Measurements from ENCODE around the gene IGF2BP1. TPM values are rescaled to one million over a fixed set of nuclear protein-coding genes. Genes with fewer than 3 reads are reported as not detected.

The IGF2BP1 gene
- polyA plus RNA-seq, result 13.0 and 13.9 TPM in 2 replicates
- polyA minus RNA-seq, result 33.8 and 40.7 TPM in 2 replicates

GRCh38 chr17:48997103-48997826 is at the start of gene IGF2BP1:
Gene IGF2BP1 (plus strand): TSS chr17:48997385. CDS start chr17:48997746, 361 bp downstream.
- Histone ChIP-seq H2AFZ (ENCODE audit: low read depth, low read length) (peak within 1 kb of the TSS; percentile 80), H4K20me1 (ENCODE audit: insufficient read depth) (peaks cover 3% of the 10 kb centered on the region), H3K27ac (ENCODE audit: low read length) (peak within 1 kb of the TSS; percentile 95), H3K79me2 (replicated peaks; ENCODE audit: insufficient read depth, low read length) (peaks cover 58% of the 10 kb centered on the region), H3K9me3 (ENCODE audit: low read length) (no peaks in the 10 kb centered on the region), H3K4me3 (ENCODE audit: low read length) (peak within 1 kb of the TSS; percentile 92), H3K9me2 (ENCODE audit: insufficient read depth, low read length) (no peaks in the 10 kb centered on the region), H3F3A (ENCODE audit: insufficient read depth, low read length, poor library complexity, severe bottlenecking) (peaks cover 2% of the 10 kb centered on the region), H3K27me3 (ENCODE audit: insufficient read depth, low read depth, low read length) (no peaks in the 10 kb centered on the region), H3K9ac (ENCODE audit: low read length) (peak within 1 kb of the TSS; percentile 93), H3K36me3 (ENCODE audit: insufficient read depth, low read length) (no peaks in the 10 kb centered on the region), H3K4me2 (ENCODE audit: low read length) (peak within 1 kb of the TSS; percentile 77)
- TF ChIP-seq SMC3 (conservative IDR thresholded peaks at IDR 0.05; ENCODE audit: poor library complexity) (no peak), POLR2AphosphoS5 (IDR thresholded peaks at IDR 0.05) (peak; percentile 52), CTCF (IDR thresholded peaks at IDR 0.05; ENCODE audit: poor library complexity, severe bottlenecking) (no peak), MXI1 (conservative IDR thresholded peaks at IDR 0.05; ENCODE audit: poor library complexity, severe bottlenecking) (peak; percentile 60), EP300 (conservative IDR thresholded peaks at IDR 0.05; ENCODE audit: poor library complexity, severe bottlenecking) (no peak)

GRCh38 chr17:48951572-48951971 is 45.6 kb upstream of the IGF2BP1 start:
- H3F3A ChIP-seq (ENCODE audit: insufficient read depth, low read length, poor library complexity, severe bottlenecking), result no peaks in the 10 kb centered on the region
- no peak overlapping the region for H2AFZ ChIP-seq (ENCODE audit: low read depth, low read length)
- no peak for TF ChIP-seq RAD21 (conservative IDR thresholded peaks at IDR 0.05)
- no peak for TF ChIP-seq EZH2 (IDR thresholded peaks at IDR 0.05; ENCODE audit: borderline replicate concordance, insufficient read depth, low read length, poor library complexity, severe bottlenecking)
- TF ChIP-seq SMC3 (conservative IDR thresholded peaks at IDR 0.05; ENCODE audit: poor library complexity), result no peak
- TF ChIP-seq CTCF (IDR thresholded peaks at IDR 0.05; ENCODE audit: poor library complexity, severe bottlenecking), result no peak
- no peak for TF ChIP-seq REST (IDR thresholded peaks at IDR 0.05; ENCODE audit: borderline replicate concordance)
- TF ChIP-seq EP300 (conservative IDR thresholded peaks at IDR 0.05; ENCODE audit: poor library complexity, severe bottlenecking), result no peak
- no peak for TF ChIP-seq MXI1 (conservative IDR thresholded peaks at IDR 0.05; ENCODE audit: poor library complexity, severe bottlenecking)
- TF ChIP-seq POLR2AphosphoS5 (IDR thresholded peaks at IDR 0.05), result no peak
- TF ChIP-seq TAF1 (IDR thresholded peaks at IDR 0.05; ENCODE audit: low read depth), result no peak
- H3K36me3 ChIP-seq (ENCODE audit: insufficient read depth, low read length), result no peaks in the 10 kb centered on the region
- no peaks in the 10 kb centered on the region for H4K20me1 ChIP-seq (ENCODE audit: insufficient read depth)
- no peak overlapping the region for H3K4me2 ChIP-seq (ENCODE audit: low read length)
- H3K9me2 ChIP-seq (ENCODE audit: insufficient read depth, low read length), result no peaks in the 10 kb centered on the region
- H3K9me3 ChIP-seq (ENCODE audit: low read length), result no peaks in the 10 kb centered on the region
- no peak overlapping the region for H3K9ac ChIP-seq (ENCODE audit: low read length)
- H3K27me3 ChIP-seq (ENCODE audit: insufficient read depth, low read depth, low read length), result no peaks in the 10 kb centered on the region
- no peaks in the 10 kb centered on the region for H3K79me2 ChIP-seq (replicated peaks; ENCODE audit: insufficient read depth, low read length)
- no peak overlapping the region for H3K4me3 ChIP-seq (ENCODE audit: low read length)
- no peak overlapping the region for H3K27ac ChIP-seq (ENCODE audit: low read length)

All from neural cell (in vitro differentiated cells).